Measurements from ENCODE around the gene OR2T27.
A peak's percentile ranks its signal among the peaks of the same experiment; 100 is the strongest.
"Not testable (repeated sequence)": the region's sequence is repeated elsewhere in the genome, so short reads cannot be mapped to it uniquely, and the experiment has no call there.

The OR2T27 gene

GRCh38 chr1:248639652-248640051 lies 15.7 kb downstream of the OR2T27 start:
- not testable (repeated sequence) for DNase-seq

GRCh38 chr1:248636612-248637011 lies 18.7 kb downstream of the OR2T27 start:
- DNase-seq, result not testable (repeated sequence)

- not testable (repeated sequence) for DNase-seq
These were observed 20.3 kb downstream of the OR2T27 start, which contains the start of gene OR2T11 for GRCh38 chr1:248634991-248635390. Gene OR2T11, minus strand, starts transcription at chr1:248635091. Its CDS starts 7,963 bp downstream, at chr1:248627128.

DNA sequence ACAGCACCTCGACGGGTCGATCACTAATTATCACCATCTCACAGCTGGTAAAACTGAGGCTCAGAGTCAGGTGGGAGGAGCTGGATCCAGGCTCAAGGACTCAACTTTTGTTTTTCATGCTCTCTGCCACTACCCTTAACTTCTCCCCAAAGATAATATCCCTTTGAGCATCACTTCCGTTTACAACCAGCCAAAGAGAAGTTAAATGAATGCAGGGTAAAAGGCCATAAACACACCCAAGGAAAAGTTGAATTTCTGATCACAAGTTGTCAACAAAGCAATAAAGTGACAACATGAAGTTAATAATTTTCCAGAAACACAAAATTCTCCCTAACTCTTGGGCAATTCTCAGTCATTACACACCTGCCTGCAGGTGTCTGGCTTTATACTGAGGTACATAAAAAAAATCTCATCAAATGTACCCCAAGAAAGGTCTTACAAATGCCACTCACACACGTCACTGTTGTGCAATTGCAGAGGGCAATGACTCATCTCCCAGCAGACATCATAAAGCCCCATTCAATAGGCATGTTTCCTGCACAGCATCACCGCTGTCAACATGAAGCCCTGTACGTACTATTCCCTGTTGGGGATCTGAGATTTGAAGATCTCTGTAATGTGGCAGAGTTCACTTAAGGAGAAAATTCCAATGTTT lies 23.8 kb downstream of the OR2T27 start:
- no peak for DNase-seq

- no peak for DNase-seq
These were observed 24.8 kb downstream of the OR2T27 start for GRCh38 chr1:248630551-248630950.

- no peak for DNase-seq
These were observed 27.1 kb downstream of the OR2T27 start for GRCh38 chr1:248627971-248628844.

- no peak for DNase-seq
These were observed 29.4 kb downstream of the OR2T27 start for GRCh38 chr1:248625971-248626370.

DNA sequence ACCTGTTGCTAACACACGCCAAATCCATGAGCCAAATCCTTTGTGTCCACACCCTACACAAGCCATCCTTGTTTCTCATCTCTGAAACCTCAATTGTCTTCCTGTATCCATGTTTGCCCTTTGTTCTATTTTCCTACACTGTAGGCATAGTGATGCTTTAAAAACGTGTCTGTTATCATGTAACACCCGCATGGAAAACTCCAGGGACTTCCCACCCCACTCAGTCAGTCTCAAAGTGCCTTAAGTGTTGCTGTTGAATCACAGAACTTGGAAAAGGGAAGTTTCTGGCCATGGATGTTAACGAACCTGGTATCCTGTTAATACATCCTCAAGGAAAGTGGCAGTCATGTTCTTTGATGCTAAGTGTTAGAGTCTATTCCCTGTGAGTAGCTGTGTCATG lies 30.2 kb downstream of the OR2T27 start:
- DNase-seq, result no peak

- peak; percentile 35 for DNase-seq
These were observed 32.7 kb downstream of the OR2T27 start for GRCh38 chr1:248622570-248623001.

DNA sequence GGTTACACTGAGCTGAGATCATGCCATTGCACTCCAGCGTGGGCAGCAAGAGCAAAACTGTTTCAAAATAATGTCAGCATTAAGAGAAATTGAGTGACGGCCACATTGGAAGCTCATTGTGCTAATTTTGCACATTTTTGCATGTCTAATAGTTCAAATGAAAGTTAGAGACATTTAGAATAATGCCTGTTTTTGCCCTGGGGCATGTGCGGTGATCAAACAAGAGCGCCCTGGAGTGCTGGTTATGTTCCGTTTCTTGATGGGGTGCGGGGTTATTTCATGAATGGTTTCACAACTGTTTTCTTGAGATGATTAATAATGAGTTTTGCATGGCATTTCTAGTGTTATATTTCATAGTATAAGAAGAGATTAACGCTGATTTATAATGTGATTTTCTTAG lies 33.6 kb downstream of the OR2T27 start:
- DNase-seq, result no peak

GRCh38 chr1:248618878-248619277 lies 36.5 kb downstream of the OR2T27 start:
- peak; percentile 42 for DNase-seq

DNA sequence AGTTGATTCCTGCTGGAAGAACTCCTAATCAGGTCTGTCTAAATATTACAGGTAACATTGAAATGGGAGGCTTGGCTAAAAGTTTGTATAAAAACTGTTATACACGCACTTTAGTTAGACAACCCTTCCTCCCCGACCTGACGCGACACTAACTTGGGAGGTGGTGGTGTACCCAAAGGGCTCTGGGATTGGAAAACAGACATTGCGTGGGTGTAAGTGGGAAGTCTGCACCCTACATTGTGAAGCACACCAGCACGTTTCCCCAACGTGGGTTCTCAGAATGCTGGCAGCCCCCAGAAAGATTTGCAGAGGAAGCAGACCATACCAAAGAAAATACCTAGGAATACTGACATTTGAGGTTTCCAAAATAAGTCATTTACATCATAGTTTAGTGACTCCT lies 37.2 kb downstream of the OR2T27 start:
- DNase-seq, result no peak

- DNase-seq, result no peak
These were observed 41.6 kb downstream of the OR2T27 start for GRCh38 chr1:248613742-248614141.

- peak; percentile 1 for DNase-seq
These were observed 43.4 kb downstream of the OR2T27 start for GRCh38 chr1:248611883-248612414.

- no peak for DNase-seq
These were observed 45.0 kb downstream of the OR2T27 start for GRCh38 chr1:248610301-248610700.

Measured in CD4-positive, alpha-beta T cell treated with Interleukin-17A for 1 hour (primary cell).